ENCODE results near the gene KCNH4. TPM values are rescaled to one million over a fixed set of nuclear protein-coding genes. Genes with fewer than 3 reads are reported as not detected.

The KCNH4 gene
- polyA plus RNA-seq, 1 donor (not counting 4 experiments of a cell fraction or from before 2014, with no cell fraction given) = not detected

DNA sequence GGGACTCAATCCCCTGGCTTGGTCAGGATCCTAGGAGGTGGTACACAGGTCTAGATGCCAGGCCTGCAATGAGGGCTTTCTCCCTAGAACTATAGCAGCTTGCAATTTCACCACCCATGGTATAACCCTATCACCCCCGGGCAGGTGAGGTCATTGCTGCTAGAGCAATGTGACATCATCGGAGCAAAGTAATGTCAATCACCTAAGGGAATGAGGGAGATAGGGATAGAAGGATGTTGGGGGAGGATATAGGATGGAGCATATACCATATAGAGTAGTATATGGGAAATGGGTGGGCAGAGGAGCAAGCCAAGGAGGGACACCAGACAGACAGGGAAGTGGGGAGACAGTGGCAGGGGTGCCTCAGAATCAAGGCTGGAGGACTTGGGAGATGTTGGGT lies 3.3 kb downstream of the KCNH4 start:
- Histone ChIP-seq H3K27me3 (ENCODE audit: control insufficient read depth, extremely low read depth, insufficient read depth, low read length) (peaks cover 35% of the 10 kb centered on the region), H4K20me1 (ENCODE audit: control insufficient read depth, extremely low read depth, insufficient read depth, low read length) (no peaks in the 10 kb centered on the region), H3K9me1 (ENCODE audit: control insufficient read depth, extremely low read depth, insufficient read depth, low read length) (no peaks in the 10 kb centered on the region), H3K36me3 (ENCODE audit: control insufficient read depth in 2 of 2, extremely low read depth in 1 of 2, insufficient read depth in 2 of 2, low read length in 2 of 2) (no peaks in the 10 kb centered on the region), H2AFZ (ENCODE audit: control insufficient read depth, low read length) (no peak overlapping the region), H3K4me1 (ENCODE audit: control insufficient read depth, extremely low read depth, insufficient read depth, low read length) (no peaks in the 10 kb centered on the region), H3K79me2 (ENCODE audit: control insufficient read depth, insufficient read depth, low read length) (no peaks in the 10 kb centered on the region), H3K4me2 (ENCODE audit: control insufficient read depth, extremely low read depth, insufficient read depth, low read depth, low read length) (no peak overlapping the region), H3K9ac (ENCODE audit: control insufficient read depth, extremely low read depth, insufficient read depth, low read length) (no peak overlapping the region), H3K9me3 (ENCODE audit: control insufficient read depth, low read depth, low read length) (no peaks in the 10 kb centered on the region), H3K27ac (ENCODE audit: control insufficient read depth, insufficient read depth, low read length) (no peak overlapping the region), H3K4me3 (ENCODE audit: control insufficient read depth in 2 of 3, extremely low read depth in 1 of 3, insufficient read depth in 2 of 3, low read depth in 1 of 3, low read length in 3 of 3) (no peak overlapping the region)
- dilution Hi-C loops (cut with MboI; ENCODE audit: extremely low pct_ligation_motif_present, low sequenced_read_pairs) = no loop called here
- DNase-seq (ENCODE audit: low read depth, low spot score) (no peak), FAIRE-seq (no peak)
- TF ChIP-seq EZH2 (IDR thresholded peaks at IDR 0.05; ENCODE audit: low read length) = no peak
- TF ChIP-seq, protein P1, sequence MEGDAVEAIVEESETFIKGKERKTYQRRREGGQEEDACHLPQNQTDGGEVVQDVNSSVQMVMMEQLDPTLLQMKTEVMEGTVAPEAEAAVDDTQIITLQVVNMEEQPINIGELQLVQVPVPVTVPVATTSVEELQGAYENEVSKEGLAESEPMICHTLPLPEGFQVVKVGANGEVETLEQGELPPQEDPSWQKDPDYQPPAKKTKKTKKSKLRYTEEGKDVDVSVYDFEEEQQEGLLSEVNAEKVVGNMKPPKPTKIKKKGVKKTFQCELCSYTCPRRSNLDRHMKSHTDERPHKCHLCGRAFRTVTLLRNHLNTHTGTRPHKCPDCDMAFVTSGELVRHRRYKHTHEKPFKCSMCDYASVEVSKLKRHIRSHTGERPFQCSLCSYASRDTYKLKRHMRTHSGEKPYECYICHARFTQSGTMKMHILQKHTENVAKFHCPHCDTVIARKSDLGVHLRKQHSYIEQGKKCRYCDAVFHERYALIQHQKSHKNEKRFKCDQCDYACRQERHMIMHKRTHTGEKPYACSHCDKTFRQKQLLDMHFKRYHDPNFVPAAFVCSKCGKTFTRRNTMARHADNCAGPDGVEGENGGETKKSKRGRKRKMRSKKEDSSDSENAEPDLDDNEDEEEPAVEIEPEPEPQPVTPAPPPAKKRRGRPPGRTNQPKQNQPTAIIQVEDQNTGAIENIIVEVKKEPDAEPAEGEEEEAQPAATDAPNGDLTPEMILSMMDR (optimal IDR thresholded peaks at IDR 0.05 in 1 of 3, IDR thresholded peaks at IDR 0.05 in 1 of 3, conservative IDR thresholded peaks at IDR 0.05 in 1 of 3; ENCODE audit: extremely low read depth in 1 of 3, insufficient read depth in 2 of 3, low read length in 3 of 3) = no peak

DNA sequence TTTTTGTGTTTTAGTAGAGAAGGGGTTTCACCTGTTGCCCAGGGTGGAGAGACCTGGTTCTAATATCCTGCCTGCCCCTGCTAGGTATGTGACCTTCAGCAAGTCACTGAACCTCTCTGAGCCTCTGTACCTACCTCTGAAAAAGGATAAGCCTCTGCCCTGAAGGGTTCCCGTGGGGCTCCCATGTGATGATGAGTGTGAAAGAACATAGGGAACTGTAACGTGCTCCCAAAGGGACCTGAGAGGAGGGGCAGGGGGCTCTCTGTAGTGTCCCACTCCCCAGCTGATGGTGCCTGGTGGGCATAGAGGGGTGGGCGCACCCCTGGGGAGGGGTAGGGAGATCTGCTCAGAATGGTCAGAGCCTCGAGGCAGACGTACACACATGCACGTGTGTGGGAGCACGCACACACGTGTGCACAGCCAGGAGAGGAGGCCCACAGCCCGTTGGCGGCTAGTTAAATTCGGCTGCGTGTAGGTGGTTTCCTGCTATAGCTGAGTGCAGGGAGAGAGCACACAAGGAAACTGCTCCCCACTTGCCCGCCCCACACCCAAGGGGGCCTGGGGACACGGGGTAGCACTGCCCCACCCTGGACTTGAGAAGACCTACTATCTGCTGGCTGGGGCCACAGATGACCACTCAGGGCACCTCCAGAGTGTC lies 6.7 kb downstream of the KCNH4 start:
- Histone ChIP-seq H3K36me3 (ENCODE audit: control insufficient read depth in 2 of 2, extremely low read depth in 1 of 2, insufficient read depth in 2 of 2, low read length in 2 of 2) (no peaks in the 10 kb centered on the region), H3K27ac (ENCODE audit: control insufficient read depth, insufficient read depth, low read length) (no peak overlapping the region), H3K9me1 (ENCODE audit: control insufficient read depth, extremely low read depth, insufficient read depth, low read length) (no peaks in the 10 kb centered on the region), H3K9me3 (ENCODE audit: control insufficient read depth, low read depth, low read length) (no peaks in the 10 kb centered on the region), H2AFZ (ENCODE audit: control insufficient read depth, low read length) (no peak overlapping the region), H3K4me3 (ENCODE audit: control insufficient read depth in 2 of 3, extremely low read depth in 1 of 3, insufficient read depth in 2 of 3, low read depth in 1 of 3, low read length in 3 of 3) (no peak overlapping the region), H3K79me2 (ENCODE audit: control insufficient read depth, insufficient read depth, low read length) (no peaks in the 10 kb centered on the region), H3K9ac (ENCODE audit: control insufficient read depth, extremely low read depth, insufficient read depth, low read length) (no peak overlapping the region), H4K20me1 (ENCODE audit: control insufficient read depth, extremely low read depth, insufficient read depth, low read length) (no peaks in the 10 kb centered on the region), H3K4me2 (ENCODE audit: control insufficient read depth, extremely low read depth, insufficient read depth, low read depth, low read length) (no peak overlapping the region), H3K4me1 (ENCODE audit: control insufficient read depth, extremely low read depth, insufficient read depth, low read length) (peaks cover 3% of the 10 kb centered on the region), H3K27me3 (ENCODE audit: control insufficient read depth, extremely low read depth, insufficient read depth, low read length) (peaks cover 20% of the 10 kb centered on the region)
- TF ChIP-seq EZH2 (IDR thresholded peaks at IDR 0.05; ENCODE audit: low read length) = no peak
- TF ChIP-seq, protein P1 (optimal IDR thresholded peaks at IDR 0.05 in 1 of 3, IDR thresholded peaks at IDR 0.05 in 1 of 3, conservative IDR thresholded peaks at IDR 0.05 in 1 of 3; ENCODE audit: extremely low read depth in 1 of 3, insufficient read depth in 2 of 3, low read length in 3 of 3) = no peak
- DNase-seq (ENCODE audit: low read depth, low spot score) (no peak), FAIRE-seq (no peak)
- dilution Hi-C loops (cut with MboI; ENCODE audit: extremely low pct_ligation_motif_present, low sequenced_read_pairs) = no loop called here
